HepG2 (cell line): ENCODE measurements around the gene GDAP1L1. TPM values are rescaled to one million over a fixed set of nuclear protein-coding genes. Genes with fewer than 3 reads are reported as not detected.

Experiments
- ATF6 ChIP-seq: sonication (generic); formaldehyde crosslinking; conservative IDR thresholded peaks from 2 replicates; pipeline ENCODE4 v1.4.0; 2020; ENCODE audit warnings: missing genetic modification reagents
- DPF2 ChIP-seq: sonication (generic); formaldehyde crosslinking; IDR thresholded peaks from 2 replicates; pipeline ENCODE4 v1.4.0; 2020; ENCODE audit warnings: mild to moderate bottlenecking, low read depth, missing genetic modification reagents, borderline replicate concordance
- GLI4 ChIP-seq: sonication (generic); formaldehyde crosslinking; IDR thresholded peaks from 2 replicates; pipeline ENCODE4 v1.5.1; 2020; ENCODE audit warnings: missing genetic modification reagents, mild to moderate bottlenecking, moderate library complexity, borderline replicate concordance
- IKZF4 ChIP-seq: sonication (generic); formaldehyde crosslinking; IDR thresholded peaks from 2 replicates; pipeline ENCODE4 v1.5.1; 2020; ENCODE audit warnings: borderline replicate concordance, mild to moderate bottlenecking, low read depth, missing genetic modification reagents; ENCODE audit errors: not compliant biosample characterization
- MAFK ChIP-seq, 2 experiments: IDR thresholded peaks in 1 of 2; conservative IDR thresholded peaks in 1 of 2; 2 replicates each; pipeline ENCODE4 v1.6.1; 2011; ENCODE audit warnings: improper control_type of control experiment in 2 of 2, low read length in 2 of 2
- MEIS1 ChIP-seq: sonication (generic); formaldehyde crosslinking; IDR thresholded peaks from 2 replicates; pipeline ENCODE4 v1.9.0; 2021; ENCODE audit warnings: mild to moderate bottlenecking, missing genetic modification reagents, moderate library complexity, borderline replicate concordance
- MEIS2 ChIP-seq: sonication (generic); formaldehyde crosslinking; IDR thresholded peaks from 2 replicates; pipeline ENCODE4 v1.9.0; 2021; ENCODE audit warnings: mild to moderate bottlenecking, missing genetic modification reagents
- NBN ChIP-seq: fragments of 450-650 bp; conservative IDR thresholded peaks from 2 replicates; pipeline ENCODE4 v1.6.1; 2017
- REPIN1 ChIP-seq: sonication (generic); formaldehyde crosslinking; IDR thresholded peaks from 2 replicates; pipeline ENCODE4 v1.8.0; 2022; ENCODE audit warnings: missing genetic modification reagents, low read depth, mild to moderate bottlenecking, borderline replicate concordance
- SP5 ChIP-seq: IDR thresholded peaks from 2 replicates; pipeline ENCODE4 v1.6.1; 2016; ENCODE audit warnings: low read depth, borderline replicate concordance
- TFE3 ChIP-seq: IDR thresholded peaks from 2 replicates; pipeline ENCODE4 v1.6.1; 2016
- ZGPAT ChIP-seq: IDR thresholded peaks from 2 replicates; pipeline ENCODE4 v1.6.1; 2016; ENCODE audit warnings: mild to moderate bottlenecking
- ZNF12 ChIP-seq: sonication (generic); formaldehyde crosslinking; IDR thresholded peaks from 2 replicates; pipeline ENCODE4 v1.5.0; 2020; ENCODE audit warnings: missing genetic modification reagents
- ZNF331 ChIP-seq: sonication (generic); formaldehyde crosslinking; IDR thresholded peaks from 2 replicates; pipeline ENCODE4 v1.4.0; 2020; ENCODE audit warnings: missing genetic modification reagents
- ZNF451 ChIP-seq: sonication (generic); formaldehyde crosslinking; IDR thresholded peaks from 2 replicates; pipeline ENCODE4 v1.5.0; 2020; ENCODE audit warnings: mild to moderate bottlenecking, missing genetic modification reagents
- ZNF605 ChIP-seq: sonication (generic); formaldehyde crosslinking; IDR thresholded peaks from 2 replicates; pipeline ENCODE4 v1.8.0; 2022; ENCODE audit warnings: mild to moderate bottlenecking, missing genetic modification reagents
- ZNF839 ChIP-seq: sonication (generic); formaldehyde crosslinking; IDR thresholded peaks from 2 replicates; pipeline ENCODE4 v1.4.0; 2020; ENCODE audit warnings: missing genetic modification reagents, mild to moderate bottlenecking, borderline replicate concordance
- polyA plus RNA-seq, 8 experiments: library from polyadenylated mRNA; depleted of rRNA in 3 of 8; stranded (reverse) in 7 of 8; unstranded in 1 of 8; fragments of >200 nt; fragmentation: Illumina TruSeq in 4 of 8; extraction: Trizol in 4 of 8; gene quantifications; 2 replicates each; pipeline versions ENCODE4 v1.2.1 to v1.2.3, GENCODE V29; 2011 to 2016; ENCODE audit warnings: low read depth in 4 of 8, missing spikeins in 1 of 8, mixed read lengths in 1 of 8; ENCODE audit not compliant: insufficient read depth in 1 of 8
- total RNA-seq, 5 experiments: library from RNA; depleted of rRNA; stranded (reverse); fragments of >200 nt; fragmentation: Illumina TruSeq; extraction: Trizol; gene quantifications; 2 replicates each; pipeline ENCODE4 v1.2.3, GENCODE V29; 2016; ENCODE audit warnings: low read depth in 1 of 5
- TF ChIP-seq, protein P1 (sequence below): sonication (generic); formaldehyde crosslinking; IDR thresholded peaks from 2 replicates; pipeline ENCODE4 v1.4.0; 2020; ENCODE audit warnings: missing genetic modification reagents; ENCODE audit errors: not compliant biosample characterization
- TF ChIP-seq, protein P2 (sequence below): fragments of 450-650 bp; IDR thresholded peaks from 2 replicates; pipeline ENCODE4 v1.6.1; 2016
- TF ChIP-seq, protein P3 (sequence below): sonication (generic); formaldehyde crosslinking; conservative IDR thresholded peaks from 2 replicates; pipeline ENCODE4 v1.5.0; 2020; ENCODE audit warnings: missing genetic modification reagents

Gene GDAP1L1
- total and polyA plus RNA-seq, 2 of the 13 experiments (the other 11 are each of a cell fraction or from before 2014, with no cell fraction given): 0.04 TPM; not detected in 1

DNA sequence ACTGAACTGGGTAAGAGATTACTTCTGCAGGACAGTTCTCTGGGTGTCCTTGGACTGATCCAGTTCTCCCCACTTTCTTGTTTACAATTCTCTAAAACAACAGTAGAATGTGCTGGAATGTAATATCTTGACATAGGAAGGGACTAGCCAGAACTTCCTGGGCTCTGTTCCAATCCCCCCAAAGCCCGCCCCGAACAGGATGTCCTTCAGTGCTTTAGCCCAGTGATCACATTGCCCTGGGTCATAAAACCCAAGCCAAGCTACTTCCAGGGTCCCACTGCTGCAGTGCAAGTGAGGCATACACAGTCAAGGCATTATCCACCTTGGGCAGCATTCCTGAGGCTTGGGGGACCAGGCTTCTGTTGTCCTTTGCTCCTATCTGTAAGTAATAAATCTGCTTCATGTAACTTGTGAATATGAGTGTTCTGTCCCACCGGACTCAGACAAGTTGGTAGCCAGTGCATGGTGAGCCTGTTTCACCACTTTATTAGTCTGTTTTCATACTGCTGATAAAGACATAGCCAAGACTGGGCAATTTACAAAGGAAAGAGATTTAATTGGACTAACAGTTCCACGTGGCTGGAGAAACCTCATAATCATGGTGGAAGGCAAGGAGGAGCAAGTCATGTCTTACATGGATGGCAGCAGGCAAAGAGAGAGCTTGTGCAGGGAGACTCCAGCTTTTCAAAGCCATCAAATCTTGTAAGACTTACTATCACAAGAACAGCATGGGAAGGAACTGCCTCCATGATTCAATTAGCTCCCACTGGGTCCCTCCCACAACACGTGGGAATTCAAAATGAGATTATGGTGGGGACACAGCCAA lies 40.4 kb downstream of the GDAP1L1 start (continued):
- TF ChIP-seq, protein P1, sequence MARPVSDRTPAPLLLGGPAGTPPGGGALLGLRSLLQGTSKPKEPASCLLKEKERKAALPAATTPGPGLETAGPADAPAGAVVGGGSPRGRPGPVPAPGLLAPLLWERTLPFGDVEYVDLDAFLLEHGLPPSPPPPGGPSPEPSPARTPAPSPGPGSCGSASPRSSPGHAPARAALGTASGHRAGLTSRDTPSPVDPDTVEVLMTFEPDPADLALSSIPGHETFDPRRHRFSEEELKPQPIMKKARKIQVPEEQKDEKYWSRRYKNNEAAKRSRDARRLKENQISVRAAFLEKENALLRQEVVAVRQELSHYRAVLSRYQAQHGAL: no peak
- TF ChIP-seq REPIN1: no peak
- TF ChIP-seq MEIS1 (CRISPR knock-in tag): no peak
- no peak for TF ChIP-seq ZNF839
- no peak for TF ChIP-seq ZNF451 (CRISPR knock-in tag)
- TF ChIP-seq MAFK (conservative IDR thresholded peaks at IDR 0.05 in 1 of 2, IDR thresholded peaks at IDR 0.05 in 1 of 2; ENCODE audit: low read length in 2 of 2): no peak
- TF ChIP-seq IKZF4 (CRISPR knock-in tag): no peak
- no peak for TF ChIP-seq TFE3 (CRISPR knock-in tag)
- no peak for TF ChIP-seq ZNF331
- no peak for TF ChIP-seq ZGPAT
- TF ChIP-seq GLI4 (CRISPR knock-in tag): no peak
- TF ChIP-seq ZNF605 (CRISPR knock-in tag): 0 out of 2 replicates have a peak, but pooled peaks have one; percentile 56
- TF ChIP-seq NBN: no peak
- TF ChIP-seq ZNF12 (CRISPR knock-in tag): no peak
- no peak for TF ChIP-seq MEIS2 (CRISPR knock-in tag)
- no peak for TF ChIP-seq SP5 (CRISPR knock-in tag)
- TF ChIP-seq, protein P2, sequence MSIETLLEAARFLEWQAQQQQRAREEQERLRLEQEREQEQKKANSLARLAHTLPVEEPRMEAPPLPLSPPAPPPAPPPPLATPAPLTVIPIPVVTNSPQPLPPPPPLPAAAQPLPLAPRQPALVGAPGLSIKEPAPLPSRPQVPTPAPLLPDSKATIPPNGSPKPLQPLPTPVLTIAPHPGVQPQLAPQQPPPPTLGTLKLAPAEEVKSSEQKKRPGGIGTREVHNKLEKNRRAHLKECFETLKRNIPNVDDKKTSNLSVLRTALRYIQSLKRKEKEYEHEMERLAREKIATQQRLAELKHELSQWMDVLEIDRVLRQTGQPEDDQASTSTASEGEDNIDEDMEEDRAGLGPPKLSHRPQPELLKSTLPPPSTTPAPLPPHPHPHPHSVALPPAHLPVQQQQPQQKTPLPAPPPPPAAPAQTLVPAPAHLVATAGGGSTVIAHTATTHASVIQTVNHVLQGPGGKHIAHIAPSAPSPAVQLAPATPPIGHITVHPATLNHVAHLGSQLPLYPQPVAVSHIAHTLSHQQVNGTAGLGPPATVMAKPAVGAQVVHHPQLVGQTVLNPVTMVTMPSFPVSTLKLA: no peak
- no peak for TF ChIP-seq DPF2
- TF ChIP-seq, protein P3, sequence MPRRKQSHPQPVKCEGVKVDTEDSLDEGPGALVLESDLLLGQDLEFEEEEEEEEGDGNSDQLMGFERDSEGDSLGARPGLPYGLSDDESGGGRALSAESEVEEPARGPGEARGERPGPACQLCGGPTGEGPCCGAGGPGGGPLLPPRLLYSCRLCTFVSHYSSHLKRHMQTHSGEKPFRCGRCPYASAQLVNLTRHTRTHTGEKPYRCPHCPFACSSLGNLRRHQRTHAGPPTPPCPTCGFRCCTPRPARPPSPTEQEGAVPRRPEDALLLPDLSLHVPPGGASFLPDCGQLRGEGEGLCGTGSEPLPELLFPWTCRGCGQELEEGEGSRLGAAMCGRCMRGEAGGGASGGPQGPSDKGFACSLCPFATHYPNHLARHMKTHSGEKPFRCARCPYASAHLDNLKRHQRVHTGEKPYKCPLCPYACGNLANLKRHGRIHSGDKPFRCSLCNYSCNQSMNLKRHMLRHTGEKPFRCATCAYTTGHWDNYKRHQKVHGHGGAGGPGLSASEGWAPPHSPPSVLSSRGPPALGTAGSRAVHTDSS (CRISPR knock-in tag): no peak
- no peak for TF ChIP-seq ATF6
